T-helper 1 cell treated with Interleukin-12 subunit alpha and Interleukin-12 subunit beta and Interleukin-4 antibody, amounts not matched to agents 30 μg/mL and 1 μg/mL, for 36 hours (primary cell): ENCODE data around the gene MPP1.
A peak's percentile ranks its signal among the peaks of the same experiment; 100 is the strongest.
"Not testable (repeated sequence)": the region's sequence is repeated elsewhere in the genome, so short reads cannot be mapped to it uniquely, and the experiment has no call there.

ENCODE experiments used
- H3K27ac Mint-ChIP-seq: one replicate; pipeline ENCODE4 v1.8.0; 2021; ENCODE audit warnings: mild to moderate bottlenecking, mixed read lengths
- H3K27me3 Mint-ChIP-seq: one replicate; pipeline ENCODE4 v1.8.0; 2021; ENCODE audit warnings: low read depth, mixed read lengths
- H3K36me3 Mint-ChIP-seq: one replicate; pipeline ENCODE4 v1.8.0; 2021; ENCODE audit warnings: low read depth, mixed read lengths
- H3K4me1 Mint-ChIP-seq: one replicate; pipeline ENCODE4 v1.8.0; 2021; ENCODE audit warnings: low read depth, mixed read lengths
- H3K4me3 Mint-ChIP-seq: one replicate; pipeline ENCODE4 v1.8.0; 2021; ENCODE audit warnings: mild to moderate bottlenecking, moderate library complexity, mixed read lengths
- H3K9me3 Mint-ChIP-seq: one replicate; pipeline ENCODE4 v1.8.0; 2021; ENCODE audit warnings: mixed read lengths

Gene MPP1

GRCh38 chrX:154804957-154805695 is at the start of gene MPP1:
MPP1 (minus strand) TSS chrX:154805485; CDS start chrX:154805373, 112 bp downstream.
- H3K9me3 Mint-ChIP-seq, result peaks cover 4% of the 10 kb centered on the region

GRCh38 chrX:154850957-154851611 is 45.8 kb upstream of the MPP1 start:
- Mint-ChIP-seq H3K4me1 (no peaks in the 10 kb centered on the region), H3K27me3 (peaks cover under 1% of the 10 kb centered on the region), H3K27ac (no peak overlapping the region), H3K9me3 (no peaks in the 10 kb centered on the region), H3K4me3 (no peak overlapping the region), H3K36me3 (peaks cover 5% of the 10 kb centered on the region)

More at GRCh38 chrX:154804957-154805695, at the start of gene MPP1:
- no peaks in the 10 kb centered on the region for H3K27me3 Mint-ChIP-seq
- H3K27ac Mint-ChIP-seq, result peak within 1 kb of the TSS; percentile 63
- H3K4me3 Mint-ChIP-seq, result peak within 1 kb of the TSS; percentile 85
- peaks cover 3% of the 10 kb centered on the region for H3K36me3 Mint-ChIP-seq
- H3K4me1 Mint-ChIP-seq, result peaks cover 38% of the 10 kb centered on the region

GRCh38 chrX:154840856-154841255 is 35.6 kb upstream of the MPP1 start:
- H3K4me3 Mint-ChIP-seq, result no peak overlapping the region
- no peak overlapping the region for H3K27ac Mint-ChIP-seq
- H3K36me3 Mint-ChIP-seq, result no peaks in the 10 kb centered on the region
- peaks cover 7% of the 10 kb centered on the region for H3K4me1 Mint-ChIP-seq
- peaks cover 4% of the 10 kb centered on the region for H3K27me3 Mint-ChIP-seq
- no peaks in the 10 kb centered on the region for H3K9me3 Mint-ChIP-seq

- Mint-ChIP-seq H3K27me3 (no peaks in the 10 kb centered on the region), H3K4me1 (peaks cover 7% of the 10 kb centered on the region), H3K9me3 (no peaks in the 10 kb centered on the region), H3K36me3 (no peaks in the 10 kb centered on the region), H3K4me3 (no peak overlapping the region), H3K27ac (no peak overlapping the region)
These were observed 30.9 kb upstream of the MPP1 start for GRCh38 chrX:154836163-154836562.

GRCh38 chrX:154834562-154834961 is 29.3 kb upstream of the MPP1 start, which contains the start of gene SMIM9:
SMIM9 (minus strand) TSS chrX:154834662; CDS start chrX:154830856, 3,806 bp downstream.
- H3K9me3 Mint-ChIP-seq, result no peaks in the 10 kb centered on the region
- no peak within 1 kb of the TSS for H3K4me3 Mint-ChIP-seq
- H3K27ac Mint-ChIP-seq, result no peak within 1 kb of the TSS
- peaks cover 13% of the 10 kb centered on the region for H3K4me1 Mint-ChIP-seq
- H3K36me3 Mint-ChIP-seq, result no peaks in the 10 kb centered on the region
- H3K27me3 Mint-ChIP-seq, result no peaks in the 10 kb centered on the region

GRCh38 chrX:154833746-154834274 is 28.5 kb upstream of the MPP1 start:
- Mint-ChIP-seq H3K4me3 (no peak overlapping the region), H3K9me3 (no peaks in the 10 kb centered on the region), H3K27ac (no peak overlapping the region)

GRCh38 chrX:154829926-154830442 is 24.7 kb upstream of the MPP1 start:
- Mint-ChIP-seq H3K27ac (peak overlapping the region; percentile 26), H3K36me3 (no peaks in the 10 kb centered on the region), H3K4me3 (no peak overlapping the region), H3K9me3 (no peaks in the 10 kb centered on the region), H3K27me3 (no peaks in the 10 kb centered on the region), H3K4me1 (peaks cover 27% of the 10 kb centered on the region)

More at GRCh38 chrX:154833746-154834274, 28.5 kb upstream of the MPP1 start:
- Mint-ChIP-seq H3K27me3 (no peaks in the 10 kb centered on the region), H3K36me3 (no peaks in the 10 kb centered on the region), H3K4me1 (peaks cover 18% of the 10 kb centered on the region)

GRCh38 chrX:154829134-154829533 is 23.8 kb upstream of the MPP1 start:
- Mint-ChIP-seq H3K9me3 (no peaks in the 10 kb centered on the region), H3K4me3 (no peak overlapping the region), H3K27me3 (no peaks in the 10 kb centered on the region), H3K4me1 (peaks cover 27% of the 10 kb centered on the region), H3K27ac (no peak overlapping the region), H3K36me3 (no peaks in the 10 kb centered on the region)

GRCh38 chrX:154828016-154828408 is 22.7 kb upstream of the MPP1 start:
- H3K27me3 Mint-ChIP-seq, result no peaks in the 10 kb centered on the region
- H3K4me1 Mint-ChIP-seq, result peaks cover 27% of the 10 kb centered on the region
- peak overlapping the region; percentile 81 for H3K27ac Mint-ChIP-seq
- no peak overlapping the region for H3K4me3 Mint-ChIP-seq
- no peaks in the 10 kb centered on the region for H3K9me3 Mint-ChIP-seq
- H3K36me3 Mint-ChIP-seq, result no peaks in the 10 kb centered on the region

GRCh38 chrX:154827194-154828015 is 22.1 kb upstream of the MPP1 start:
- H3K4me1 Mint-ChIP-seq, result peaks cover 27% of the 10 kb centered on the region
- peak overlapping the region; percentile 81 for H3K27ac Mint-ChIP-seq
- no peak overlapping the region for H3K4me3 Mint-ChIP-seq
- H3K27me3 Mint-ChIP-seq, result no peaks in the 10 kb centered on the region
- no peaks in the 10 kb centered on the region for H3K36me3 Mint-ChIP-seq
- no peaks in the 10 kb centered on the region for H3K9me3 Mint-ChIP-seq

GRCh38 chrX:154825586-154825985 is 20.3 kb upstream of the MPP1 start:
- not testable (repeated sequence) for H3K27me3 Mint-ChIP-seq, H3K36me3 Mint-ChIP-seq, H3K9me3 Mint-ChIP-seq, H3K4me3 Mint-ChIP-seq, H3K27ac Mint-ChIP-seq
- H3K4me1 Mint-ChIP-seq, result peaks cover 25% of the 10 kb centered on the region

GRCh38 chrX:154824638-154825037 is 19.4 kb upstream of the MPP1 start:
- Mint-ChIP-seq H3K27ac (no peak overlapping the region), H3K36me3 (no peaks in the 10 kb centered on the region), H3K4me1 (peaks cover 22% of the 10 kb centered on the region), H3K9me3 (no peaks in the 10 kb centered on the region), H3K27me3 (no peaks in the 10 kb centered on the region), H3K4me3 (no peak overlapping the region)

- no peaks in the 10 kb centered on the region for H3K9me3 Mint-ChIP-seq
- peaks cover 3% of the 10 kb centered on the region for H3K4me1 Mint-ChIP-seq
These were observed 16.7 kb upstream of the MPP1 start for GRCh38 chrX:154822029-154822428.

GRCh38 chrX:154821523-154821922 is 16.2 kb upstream of the MPP1 start:
- Mint-ChIP-seq H3K4me3 (no peak overlapping the region), H3K27me3 (no peaks in the 10 kb centered on the region), H3K27ac (no peak overlapping the region), H3K4me1 (peaks cover 1% of the 10 kb centered on the region), H3K36me3 (no peaks in the 10 kb centered on the region), H3K9me3 (no peaks in the 10 kb centered on the region)

More at GRCh38 chrX:154822029-154822428, 16.7 kb upstream of the MPP1 start:
- Mint-ChIP-seq H3K27ac (no peak overlapping the region), H3K4me3 (no peak overlapping the region), H3K36me3 (no peaks in the 10 kb centered on the region), H3K27me3 (no peaks in the 10 kb centered on the region)
